Stimulated activated CD8-positive, alpha-beta memory T cell treated with anti-CD3 and anti-CD28 coated beads, Interleukin-15, amount 100 ng/mL, for 4 hours (primary cell): Measurements from ENCODE around the gene CTNNA3.

Experiments
- DNase-seq, 2 donors: peaks; one replicate each; pipeline ENCODE4 v3.0.0-alpha.2; 2020; ENCODE audit warnings: low read depth in 2 of 2

Gene CTNNA3

DNA sequence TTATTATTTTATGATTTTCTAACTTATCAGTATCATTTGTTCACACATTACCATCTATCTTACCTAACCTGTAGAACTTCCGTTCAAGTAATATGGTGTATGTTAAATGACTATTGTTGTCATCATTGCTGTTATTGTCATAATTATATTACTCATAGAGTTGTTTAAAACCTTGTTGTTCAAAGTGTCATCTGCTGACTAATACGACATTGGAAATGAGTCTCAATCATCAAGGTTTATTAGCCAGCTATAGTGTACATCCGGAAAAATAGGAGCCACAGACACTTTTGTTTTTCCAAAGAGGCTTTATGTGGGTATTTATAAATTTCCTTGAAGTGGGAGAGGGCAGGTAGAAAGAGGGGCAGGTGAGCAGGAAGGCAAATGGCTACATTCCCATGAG lies 1157.1 kb downstream of the CTNNA3 start:
- DNase-seq = no peak

GRCh38 chr10:66538371-66538770 lies 1157.6 kb downstream of the CTNNA3 start:
- no peak for DNase-seq

DNA sequence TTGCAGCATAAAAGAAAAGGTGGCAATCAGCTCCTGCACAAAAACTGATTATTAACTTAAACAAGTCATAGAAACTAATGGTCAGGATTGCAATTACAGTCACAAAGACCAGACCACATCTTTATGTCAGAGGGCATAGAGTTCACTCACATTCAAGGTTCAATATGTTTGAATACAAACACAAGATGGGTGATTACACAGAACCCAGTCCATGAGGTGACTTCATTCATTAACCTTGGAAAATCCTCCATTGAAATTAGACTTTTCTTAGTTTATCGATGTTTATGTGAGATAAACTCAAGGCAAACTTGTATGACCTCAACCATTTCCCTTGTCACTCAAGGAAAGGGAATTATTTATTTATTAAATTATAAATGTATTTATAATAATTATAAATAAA lies 1158.8 kb downstream of the CTNNA3 start:
- DNase-seq = no peak

GRCh38 chr10:66535439-66535838 lies 1160.6 kb downstream of the CTNNA3 start:
- DNase-seq = no peak

DNA sequence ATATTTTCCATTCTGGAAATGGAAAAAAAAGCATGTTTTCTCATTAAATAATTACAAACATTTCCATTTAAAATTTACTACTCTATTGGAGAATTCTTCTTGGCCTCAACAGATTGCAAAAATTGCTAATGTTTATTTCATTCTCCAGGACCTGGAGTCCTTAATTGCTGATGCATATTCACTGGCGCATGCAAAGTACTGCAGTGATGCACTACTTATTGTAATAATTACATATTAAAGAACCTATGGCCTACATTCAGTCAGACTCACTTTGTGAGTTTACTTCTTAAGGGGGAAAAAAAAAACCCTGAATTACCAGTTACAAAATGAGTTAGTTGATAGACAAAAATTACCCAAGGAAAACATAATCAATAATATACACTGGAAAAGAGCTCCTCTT lies 1161.1 kb downstream of the CTNNA3 start:
- no peak for DNase-seq

- DNase-seq = no peak
Measured at GRCh38 chr10:66521506-66521905, 1174.5 kb downstream of the CTNNA3 start.

DNA sequence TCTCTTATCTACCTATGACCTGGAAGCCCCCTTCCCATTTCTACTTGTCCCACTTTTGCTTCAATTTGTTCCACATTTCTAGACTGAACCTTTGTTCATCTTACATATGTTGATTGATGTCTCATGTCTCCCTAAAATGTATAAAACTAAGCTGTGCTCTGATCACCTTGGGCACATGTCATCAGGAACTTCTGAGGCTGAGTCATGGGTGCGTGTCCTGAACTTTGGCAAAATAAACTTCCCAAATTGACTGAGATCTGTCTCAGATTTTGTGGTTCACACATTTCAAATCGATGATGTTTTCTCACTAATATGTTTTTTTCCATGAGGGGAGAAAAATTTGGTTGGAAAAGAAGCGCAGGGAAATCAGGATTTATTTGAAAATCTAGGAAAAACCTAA lies 1176.4 kb downstream of the CTNNA3 start:
- DNase-seq = no peak

DNA sequence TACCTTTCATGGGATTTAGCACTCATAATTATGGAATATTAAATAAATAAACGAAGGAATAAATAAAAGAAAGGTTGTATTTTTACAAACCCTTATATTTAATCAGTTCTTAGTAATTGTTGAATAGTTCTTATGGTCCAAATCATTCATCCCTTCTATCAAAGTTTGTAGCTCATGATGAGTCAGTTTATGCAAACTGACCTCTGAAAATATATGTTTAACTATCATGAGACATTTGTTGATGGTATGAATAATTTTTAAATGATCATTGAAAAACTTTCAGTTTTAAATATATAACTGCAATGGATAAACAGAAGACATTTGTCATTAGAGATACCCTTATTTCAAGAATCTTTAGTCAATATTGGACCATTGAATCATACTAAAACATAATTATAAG lies 1181.3 kb downstream of the CTNNA3 start:
- no peak for DNase-seq

DNA sequence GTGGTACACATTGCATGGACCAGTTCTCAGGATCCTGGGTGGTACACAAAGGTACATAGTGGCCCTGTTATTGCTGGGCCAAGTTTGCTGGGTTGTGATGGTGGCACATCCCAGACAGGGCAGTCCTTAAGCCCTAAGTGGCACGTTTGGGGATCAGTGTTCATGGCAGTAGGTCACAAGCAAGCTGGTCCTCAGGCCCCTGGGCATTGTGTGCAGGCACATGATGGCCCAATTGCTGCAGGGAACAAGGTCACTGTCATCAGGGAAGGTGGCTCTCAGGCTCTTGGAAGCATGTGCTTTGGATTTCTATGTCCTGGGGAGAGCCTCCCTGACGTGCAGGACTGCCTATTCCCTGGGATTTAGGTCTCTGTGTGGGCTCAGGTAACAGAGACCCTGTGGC lies 1182.5 kb downstream of the CTNNA3 start:
- DNase-seq = no peak

GRCh38 chr10:66505003-66505657 lies 1190.9 kb downstream of the CTNNA3 start:
- DNase-seq = no peak

- no peak for DNase-seq
Measured at GRCh38 chr10:66501356-66501755, 1194.6 kb downstream of the CTNNA3 start.

DNA sequence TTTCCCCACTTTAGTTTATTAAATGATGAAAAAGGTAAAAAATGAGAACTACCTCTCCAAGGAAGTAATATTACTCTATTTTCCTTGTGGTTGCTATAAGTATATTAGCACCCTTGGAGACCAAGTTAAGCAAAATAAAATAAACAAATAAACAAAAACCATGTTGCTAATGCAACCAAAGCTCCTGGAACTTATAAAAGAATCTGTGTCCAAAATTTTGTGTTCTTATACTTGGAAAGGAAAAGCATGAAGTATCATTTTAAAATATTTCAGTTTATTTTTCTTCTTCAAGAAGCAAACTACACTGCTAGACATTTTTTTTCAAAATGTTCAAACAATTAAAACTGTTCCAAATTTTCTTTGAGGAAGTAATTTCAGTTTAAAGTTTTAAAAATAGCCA lies 1212.0 kb downstream of the CTNNA3 start:
- DNase-seq = no peak

DNA sequence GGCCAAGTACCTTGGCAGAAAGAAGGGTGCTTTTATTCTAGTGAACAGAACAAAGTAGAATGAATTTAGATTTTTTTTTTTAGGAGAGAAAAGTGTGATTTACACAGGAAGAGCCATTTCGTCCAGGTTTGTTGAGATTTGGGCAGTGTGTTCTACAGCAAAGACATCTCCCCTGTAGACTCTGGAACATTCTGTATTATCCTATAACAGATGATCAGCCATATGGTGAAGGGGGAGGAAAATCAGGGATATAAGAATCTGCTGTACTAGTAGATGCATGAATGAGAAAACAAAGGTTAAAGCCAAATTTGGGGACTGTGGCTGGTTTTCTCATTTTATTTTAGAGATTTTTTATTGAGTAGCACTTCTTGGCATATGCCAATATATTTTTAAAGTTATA lies 1223.8 kb downstream of the CTNNA3 start:
- no peak for DNase-seq

- no peak for DNase-seq
Measured at GRCh38 chr10:66467042-66467441, 1229.0 kb downstream of the CTNNA3 start.

GRCh38 chr10:66466622-66467021 lies 1229.4 kb downstream of the CTNNA3 start:
- no peak for DNase-seq

DNA sequence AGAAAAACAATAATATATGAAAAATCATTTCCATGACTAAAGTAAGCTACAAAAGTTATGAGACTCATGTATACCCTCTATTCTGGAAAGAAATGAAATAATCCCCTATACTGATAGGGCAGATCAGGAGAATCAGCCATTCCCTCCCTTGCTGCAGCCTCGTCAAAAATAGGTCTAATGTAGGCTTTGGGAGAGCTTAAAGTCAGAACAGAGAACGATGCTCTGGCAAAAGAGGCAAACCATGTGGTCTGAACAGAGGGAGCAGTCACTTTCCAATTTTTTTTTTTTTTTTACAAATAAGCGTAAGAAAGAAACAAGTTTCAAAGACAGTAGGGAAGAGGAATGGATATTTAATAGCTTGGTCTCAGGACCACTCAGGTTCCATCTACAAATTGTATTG lies 1232.4 kb downstream of the CTNNA3 start:
- no peak for DNase-seq

- DNase-seq = no peak
Measured at GRCh38 chr10:66457629-66458028, 1238.4 kb downstream of the CTNNA3 start.

DNA sequence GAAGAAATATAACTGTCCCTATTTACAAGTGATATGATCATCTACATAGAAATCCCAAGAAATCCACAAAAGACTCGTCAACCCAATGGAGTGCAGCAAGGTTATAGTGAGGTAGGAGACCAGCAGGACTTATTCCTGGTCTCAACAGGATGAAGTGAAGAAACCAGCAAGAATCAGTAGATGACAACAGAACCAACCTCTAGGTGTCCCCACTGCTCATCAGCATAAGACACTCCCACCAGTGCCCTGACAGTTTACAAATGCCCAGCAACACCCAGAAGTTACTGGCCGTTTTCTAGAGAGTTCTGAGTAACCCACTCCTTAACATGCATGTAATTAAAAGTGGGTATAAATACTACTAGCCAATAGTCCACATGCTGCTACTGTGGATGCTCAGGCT lies 1240.7 kb downstream of the CTNNA3 start:
- no peak for DNase-seq

DNA sequence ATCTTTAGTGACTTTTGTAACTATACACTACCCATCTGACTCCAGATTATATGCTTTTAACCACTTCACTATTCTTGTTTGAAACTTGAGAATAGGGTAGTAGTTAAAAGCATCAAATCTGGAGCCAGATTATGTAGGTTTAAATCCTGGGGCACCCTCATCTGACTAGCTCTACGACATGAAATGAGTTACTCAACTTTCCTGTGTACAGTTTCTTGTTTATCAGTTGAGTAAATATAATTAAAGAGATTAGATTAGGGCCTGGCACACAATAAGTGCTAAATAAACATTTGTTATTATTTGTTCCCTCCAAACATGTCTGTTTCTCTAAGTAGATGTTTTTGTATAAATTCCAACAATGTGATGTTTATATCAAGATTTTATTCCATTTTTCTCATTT lies 1255.4 kb downstream of the CTNNA3 start:
- no peak for DNase-seq

DNA sequence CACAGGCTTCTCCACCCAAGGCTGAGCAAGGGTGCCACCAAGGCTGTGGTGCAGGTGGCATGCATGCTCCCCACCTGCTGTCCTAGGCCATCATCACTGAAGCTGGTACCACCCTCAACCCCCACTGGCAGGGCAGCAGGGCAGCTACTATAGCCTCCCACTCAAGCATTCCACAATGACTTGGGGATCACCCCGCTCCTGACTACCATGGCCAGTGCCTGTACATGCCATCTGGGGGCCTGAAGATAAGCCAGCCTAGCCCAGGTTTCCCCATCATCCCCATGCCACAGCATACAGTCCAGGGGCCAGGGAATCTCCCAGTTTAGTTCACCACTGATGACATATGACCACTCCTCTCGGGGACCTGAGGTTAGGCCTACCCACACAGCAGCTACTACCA lies 1281.1 kb downstream of the CTNNA3 start:
- no peak for DNase-seq

DNA sequence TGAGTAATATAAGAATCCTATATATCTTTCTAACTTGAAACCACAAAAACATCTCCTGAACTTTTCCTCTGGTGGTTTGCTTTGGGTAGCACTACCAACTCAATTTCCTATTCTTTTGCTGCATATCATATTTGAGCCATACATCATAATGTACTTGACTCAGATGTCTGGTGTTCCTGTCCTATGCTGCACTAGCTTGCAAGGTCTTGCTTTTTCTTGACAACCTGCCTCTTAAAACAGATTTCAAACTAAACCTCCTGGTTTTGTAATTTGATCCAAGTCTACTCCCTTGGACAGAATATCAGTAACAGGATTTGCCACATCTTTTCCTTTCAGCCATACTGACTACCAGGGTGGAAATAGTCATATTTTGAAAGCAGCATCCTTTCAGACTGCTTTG lies 1290.4 kb downstream of the CTNNA3 start:
- no peak for DNase-seq

DNA sequence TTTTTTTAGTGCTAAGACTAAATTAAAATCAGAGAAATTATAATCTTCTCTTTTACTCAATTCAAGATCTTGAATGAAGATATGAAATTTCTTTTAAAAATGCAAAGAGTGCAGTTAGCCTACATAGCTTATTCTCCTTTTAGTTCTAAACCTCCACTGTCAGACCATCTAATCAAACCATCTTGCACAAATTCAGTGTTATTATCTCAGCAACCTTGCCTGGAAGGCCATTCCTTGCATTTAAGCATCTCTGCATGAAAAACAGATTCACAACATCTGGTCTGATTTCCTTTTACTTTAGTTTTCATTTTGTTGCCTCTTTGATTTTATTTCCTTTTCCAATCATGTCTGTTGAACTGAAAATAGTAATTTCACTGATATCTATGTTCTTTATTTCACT lies 1297.3 kb downstream of the CTNNA3 start:
- no peak for DNase-seq

DNA sequence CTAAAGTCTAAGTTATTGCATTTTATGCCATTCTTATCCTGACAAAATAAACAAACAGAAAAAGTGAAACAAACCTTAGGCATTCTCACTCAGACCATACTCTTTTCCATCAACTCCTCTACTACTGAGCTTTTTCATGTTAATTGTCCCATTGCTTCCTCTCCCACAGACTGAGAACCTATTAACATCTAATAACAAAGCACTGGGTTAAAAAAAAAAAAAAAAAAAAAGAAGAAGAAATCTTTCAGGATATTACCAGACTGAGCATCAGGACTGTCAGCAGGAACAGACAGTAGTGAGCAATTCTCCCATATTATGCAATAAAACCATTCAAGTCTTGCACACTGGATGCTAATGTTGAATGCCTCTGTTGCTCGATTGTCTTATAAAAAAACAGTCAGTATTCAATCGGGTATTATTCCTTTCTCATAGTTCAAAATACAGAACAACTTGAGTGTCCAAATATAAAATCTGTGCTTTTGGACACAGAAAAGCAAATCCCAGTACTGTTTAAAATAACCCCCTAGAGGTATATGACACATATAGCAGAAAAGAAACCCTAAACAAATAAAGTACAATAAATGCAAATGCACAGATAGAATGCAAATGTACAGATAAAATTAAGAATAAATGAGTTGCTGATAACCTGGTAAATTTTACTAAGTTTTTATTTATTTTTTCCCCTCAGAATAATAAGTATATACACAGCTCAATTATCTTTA lies 1301.5 kb downstream of the CTNNA3 start:
- no peak for DNase-seq

DNA sequence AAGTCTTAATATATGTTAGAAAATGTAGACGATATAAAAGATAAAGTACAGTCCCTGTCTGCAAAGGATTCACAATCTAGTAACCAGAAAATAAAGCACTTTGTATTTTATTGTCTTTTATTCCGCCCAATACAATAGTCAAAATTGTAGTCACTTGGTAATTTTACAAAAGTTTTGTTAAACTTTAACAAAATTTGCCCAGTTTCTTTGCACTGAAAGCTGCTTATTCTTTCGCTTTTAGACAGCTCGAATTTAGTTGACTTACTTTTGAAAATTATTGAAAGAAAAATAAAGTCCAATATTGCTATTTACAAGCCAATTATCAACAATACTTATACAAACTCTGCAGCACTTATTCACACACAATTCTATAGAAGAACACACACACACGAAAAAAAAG lies 1305.1 kb downstream of the CTNNA3 start:
- no peak for DNase-seq
